ENCODE results near the gene LMO1.
A peak's percentile ranks its signal among the peaks of the same experiment; 100 is the strongest.

Gene LMO1

DNA sequence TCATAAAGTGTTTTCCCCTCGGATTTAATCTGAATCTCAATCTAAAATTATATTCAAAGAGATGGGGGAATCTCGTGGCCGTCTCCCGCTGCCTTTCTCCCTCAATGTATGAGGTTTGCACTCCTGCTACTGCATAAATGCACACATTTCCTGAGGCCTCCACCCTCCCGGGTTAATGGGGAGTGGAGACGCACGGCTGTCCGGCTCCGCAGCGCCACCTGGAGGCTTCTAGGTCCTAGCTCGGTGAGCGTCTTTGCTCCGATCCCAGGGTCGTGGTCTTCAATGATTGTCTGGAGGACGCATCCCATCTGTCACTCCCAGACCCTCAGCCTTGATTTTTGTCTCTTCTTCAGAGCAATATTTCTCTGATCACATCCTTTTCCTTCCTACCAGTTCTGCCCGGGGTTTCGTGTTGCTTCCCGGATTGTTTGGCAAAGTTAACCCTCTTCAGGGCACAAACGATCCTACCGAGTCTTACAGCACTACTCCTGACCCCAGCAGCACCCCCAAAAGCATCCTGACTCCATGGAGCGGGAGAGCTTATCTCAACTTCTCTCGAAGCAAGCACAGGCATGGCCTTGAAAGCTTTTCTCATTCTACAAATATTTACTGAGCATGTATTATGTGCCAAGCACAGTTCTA, at the start of gene LMO1:
LMO1 (minus strand) TSS at position 110 of the 642 bp plus-strand sequence. CDS start 516 bp downstream, outside the sequence.
- TF ChIP-seq, protein P1, sequence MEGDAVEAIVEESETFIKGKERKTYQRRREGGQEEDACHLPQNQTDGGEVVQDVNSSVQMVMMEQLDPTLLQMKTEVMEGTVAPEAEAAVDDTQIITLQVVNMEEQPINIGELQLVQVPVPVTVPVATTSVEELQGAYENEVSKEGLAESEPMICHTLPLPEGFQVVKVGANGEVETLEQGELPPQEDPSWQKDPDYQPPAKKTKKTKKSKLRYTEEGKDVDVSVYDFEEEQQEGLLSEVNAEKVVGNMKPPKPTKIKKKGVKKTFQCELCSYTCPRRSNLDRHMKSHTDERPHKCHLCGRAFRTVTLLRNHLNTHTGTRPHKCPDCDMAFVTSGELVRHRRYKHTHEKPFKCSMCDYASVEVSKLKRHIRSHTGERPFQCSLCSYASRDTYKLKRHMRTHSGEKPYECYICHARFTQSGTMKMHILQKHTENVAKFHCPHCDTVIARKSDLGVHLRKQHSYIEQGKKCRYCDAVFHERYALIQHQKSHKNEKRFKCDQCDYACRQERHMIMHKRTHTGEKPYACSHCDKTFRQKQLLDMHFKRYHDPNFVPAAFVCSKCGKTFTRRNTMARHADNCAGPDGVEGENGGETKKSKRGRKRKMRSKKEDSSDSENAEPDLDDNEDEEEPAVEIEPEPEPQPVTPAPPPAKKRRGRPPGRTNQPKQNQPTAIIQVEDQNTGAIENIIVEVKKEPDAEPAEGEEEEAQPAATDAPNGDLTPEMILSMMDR (IDR thresholded peaks at IDR 0.05; ENCODE audit: insufficient read depth, low read length, poor library complexity, severe bottlenecking): peak; percentile 95
- Histone ChIP-seq H3K27me3 (replicated peaks; ENCODE audit: control insufficient read depth, insufficient read depth, low read length) (peaks cover 4% of the 10 kb centered on the region), H3K4me3 (replicated peaks; ENCODE audit: low read depth, low read length) (peak within 1 kb of the TSS; percentile 37), H3K36me3 (ENCODE audit: control insufficient read depth, insufficient read depth, low read length) (no peaks in the 10 kb centered on the region)
- DNase-seq (ENCODE audit: extremely low read depth, insufficient read length): peak; percentile 54

DNA sequence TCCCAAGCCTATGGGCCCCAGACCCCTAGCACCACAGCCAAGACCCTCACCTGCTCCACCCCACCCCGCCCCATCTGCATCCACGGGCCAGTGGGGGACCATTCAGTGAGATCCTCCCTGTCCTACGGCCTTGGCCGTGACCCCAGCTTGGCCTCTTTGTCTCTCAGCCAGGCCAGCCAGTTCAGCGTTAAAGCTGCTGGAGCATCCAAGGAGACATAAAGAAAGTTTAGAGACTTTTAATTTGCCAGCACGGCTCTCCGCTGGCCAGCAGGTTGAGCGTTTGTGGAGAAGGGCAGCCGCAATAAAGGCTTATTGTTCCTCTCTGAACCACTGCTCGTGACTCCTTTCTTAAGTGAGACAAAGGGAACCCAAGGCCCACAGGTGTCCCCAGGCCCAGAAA, 49.3 kb upstream of the LMO1 start:
- TF ChIP-seq, protein P1 (IDR thresholded peaks at IDR 0.05; ENCODE audit: insufficient read depth, low read length, poor library complexity, severe bottlenecking): no peak
- no peaks in the 10 kb centered on the region for H3K36me3 ChIP-seq (ENCODE audit: control insufficient read depth, insufficient read depth, low read length)
- no peak for DNase-seq (ENCODE audit: extremely low read depth, insufficient read length)
- H3K4me3 ChIP-seq (replicated peaks; ENCODE audit: low read depth, low read length): no peak overlapping the region
- no peaks in the 10 kb centered on the region for H3K27me3 ChIP-seq (replicated peaks; ENCODE audit: control insufficient read depth, insufficient read depth, low read length)

DNA sequence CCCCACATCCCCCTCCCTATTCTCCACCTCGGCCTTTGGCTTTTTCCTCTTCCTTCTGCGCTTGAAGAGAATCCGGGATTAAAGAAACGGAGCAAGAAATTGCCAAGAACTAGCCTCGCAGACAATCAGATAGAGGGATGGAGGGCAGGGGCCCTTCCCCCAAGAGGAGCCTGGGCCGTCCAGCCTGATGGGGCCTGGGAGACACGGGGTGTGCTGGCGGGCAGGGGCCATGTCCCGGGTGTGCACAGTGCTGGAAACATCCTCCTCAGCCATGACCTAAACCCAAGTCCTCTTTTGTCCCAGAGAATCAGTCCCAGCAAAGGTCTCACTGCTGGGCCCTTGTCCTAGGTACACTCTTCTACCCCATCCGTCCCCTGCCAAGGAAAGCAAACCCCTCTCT, 47.7 kb upstream of the LMO1 start:
- no peaks in the 10 kb centered on the region for H3K27me3 ChIP-seq (replicated peaks; ENCODE audit: control insufficient read depth, insufficient read depth, low read length)
- H3K36me3 ChIP-seq (ENCODE audit: control insufficient read depth, insufficient read depth, low read length): no peaks in the 10 kb centered on the region
- TF ChIP-seq, protein P1 (IDR thresholded peaks at IDR 0.05; ENCODE audit: insufficient read depth, low read length, poor library complexity, severe bottlenecking): no peak
- H3K4me3 ChIP-seq (replicated peaks; ENCODE audit: low read depth, low read length): no peak overlapping the region
- DNase-seq (ENCODE audit: extremely low read depth, insufficient read length): no peak

DNA sequence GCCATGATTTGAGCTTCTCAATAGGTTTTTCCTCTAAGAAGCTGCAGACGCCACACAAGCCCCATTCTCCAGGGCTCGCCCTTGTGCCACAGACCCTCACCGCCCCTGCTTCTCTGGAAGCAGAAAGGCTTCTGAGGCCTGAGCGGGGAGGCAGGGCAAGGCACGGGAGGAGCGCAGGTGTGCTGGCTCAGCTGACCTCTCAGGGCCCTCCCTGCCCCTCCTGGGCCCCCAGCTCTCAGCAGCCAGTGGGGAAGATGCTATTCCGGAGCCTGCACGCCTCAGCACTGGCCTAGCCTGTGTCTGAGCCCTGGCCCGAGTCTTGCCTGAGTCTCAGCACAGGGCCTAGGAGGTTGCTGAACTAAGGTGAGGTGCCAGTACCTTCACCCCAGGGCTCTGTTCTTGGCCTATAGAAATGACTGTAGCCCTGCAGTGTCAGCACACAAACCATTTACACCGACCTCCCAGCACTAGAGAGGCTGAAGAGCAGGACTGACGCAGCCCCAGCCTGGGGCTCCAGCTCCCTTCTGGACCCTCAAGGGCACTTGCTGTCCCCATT, 47.1 kb upstream of the LMO1 start:
- no peak for DNase-seq (ENCODE audit: extremely low read depth, insufficient read length)

DNA sequence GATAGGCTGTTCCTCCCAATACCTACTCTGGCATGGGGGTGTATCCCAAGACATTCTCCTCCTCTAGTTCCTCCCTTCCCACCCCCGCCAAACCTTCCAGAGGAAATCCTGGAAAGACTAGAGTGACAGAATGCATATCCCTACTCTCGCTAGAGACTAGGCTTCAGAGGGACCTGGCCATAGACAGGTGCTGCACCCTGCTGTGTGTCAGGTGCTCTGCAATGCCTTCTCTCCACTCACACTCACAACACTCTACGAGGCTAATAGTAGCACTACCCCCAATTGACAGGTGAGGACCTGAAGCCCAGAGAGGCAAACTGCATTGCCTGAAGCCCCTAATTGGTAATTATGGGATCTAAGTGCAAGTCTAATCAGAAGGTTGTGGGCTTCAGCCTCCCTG, 46.2 kb upstream of the LMO1 start:
- no peak overlapping the region for H3K4me3 ChIP-seq (replicated peaks; ENCODE audit: low read depth, low read length)

More for the DNA sequence above, 47.1 kb upstream of the LMO1 start:
- no peak overlapping the region for H3K4me3 ChIP-seq (replicated peaks; ENCODE audit: low read depth, low read length)
- no peaks in the 10 kb centered on the region for H3K27me3 ChIP-seq (replicated peaks; ENCODE audit: control insufficient read depth, insufficient read depth, low read length)
- no peaks in the 10 kb centered on the region for H3K36me3 ChIP-seq (ENCODE audit: control insufficient read depth, insufficient read depth, low read length)
- TF ChIP-seq, protein P1 (IDR thresholded peaks at IDR 0.05; ENCODE audit: insufficient read depth, low read length, poor library complexity, severe bottlenecking): no peak

More for the DNA sequence above, 46.2 kb upstream of the LMO1 start:
- TF ChIP-seq, protein P1 (IDR thresholded peaks at IDR 0.05; ENCODE audit: insufficient read depth, low read length, poor library complexity, severe bottlenecking): no peak
- no peaks in the 10 kb centered on the region for H3K27me3 ChIP-seq (replicated peaks; ENCODE audit: control insufficient read depth, insufficient read depth, low read length)
- H3K36me3 ChIP-seq (ENCODE audit: control insufficient read depth, insufficient read depth, low read length): no peaks in the 10 kb centered on the region
- no peak for DNase-seq (ENCODE audit: extremely low read depth, insufficient read length)
